Astrocyte (in vitro differentiated cells and primary cell): Measurements from ENCODE around the gene SPAG7. TPM values are rescaled to one million over a fixed set of nuclear protein-coding genes. Genes with fewer than 3 reads are reported as not detected.
A peak's percentile ranks its signal among the peaks of the same experiment; 100 is the strongest.

Experiments
- DNase-seq: peaks from one replicate; pipeline ENCODE4 v3.0.0-alpha.2; 2010; ENCODE audit warnings: low read depth
- FAIRE-seq: peaks from 2 replicates; lab custom pipeline; 2011; peaks lifted over from hg19 to GRCh38; lab: Jason Lieb, UNC
- H2AFZ ChIP-seq: 2 replicates; pipeline ENCODE4 v1.6.0; 2012; ENCODE audit warnings: low read depth, low read length, inconsistent platforms
- H3K27ac ChIP-seq: 2 replicates; pipeline ENCODE4 v1.5.1; 2011; ENCODE audit warnings: low read depth, low read length, inconsistent platforms
- H3K27me3 ChIP-seq: 2 replicates; pipeline ENCODE4 v1.6.0; 2011; ENCODE audit warnings: low read length, inconsistent platforms; ENCODE audit not compliant: insufficient read depth
- H3K36me3 ChIP-seq: 2 replicates; pipeline ENCODE4 v1.5.1; 2011; ENCODE audit warnings: low read length, inconsistent platforms; ENCODE audit not compliant: insufficient read depth
- H3K4me1 ChIP-seq: 2 replicates; pipeline ENCODE4 v1.5.1; 2011; ENCODE audit warnings: low read length, inconsistent platforms; ENCODE audit not compliant: insufficient read depth
- H3K4me2 ChIP-seq: 2 replicates; pipeline ENCODE4 v1.6.0; 2012; ENCODE audit warnings: low read length, inconsistent platforms
- H3K4me3 ChIP-seq: 2 replicates; pipeline ENCODE4 v1.5.1; 2011; ENCODE audit warnings: low read depth, mild to moderate bottlenecking, low read length, inconsistent platforms; ENCODE audit not compliant: insufficient read depth
- H3K79me2 ChIP-seq: 2 replicates; pipeline ENCODE4 v1.6.0; 2012; ENCODE audit warnings: mild to moderate bottlenecking, low read length, inconsistent platforms; ENCODE audit not compliant: insufficient read depth
- H3K9ac ChIP-seq: 2 replicates; pipeline ENCODE4 v1.6.0; 2012; ENCODE audit warnings: mild to moderate bottlenecking, low read length, inconsistent platforms
- H3K9me3 ChIP-seq: 2 replicates; pipeline ENCODE4 v1.5.1; 2012; ENCODE audit warnings: low read depth, mild to moderate bottlenecking, low read length, inconsistent platforms; ENCODE audit not compliant: insufficient read depth
- H4K20me1 ChIP-seq: 2 replicates; pipeline ENCODE4 v1.6.0; 2012; ENCODE audit warnings: low read length, inconsistent platforms; ENCODE audit not compliant: insufficient read depth
- H3K27ac Mint-ChIP-seq: one replicate; pipeline ENCODE4 v1.8.0; 2021; ENCODE audit warnings: mild to moderate bottlenecking, mixed read lengths; ENCODE audit not compliant: unreplicated experiment
- H3K27me3 Mint-ChIP-seq: one replicate; pipeline ENCODE4 v1.8.0; 2021; ENCODE audit warnings: low read depth, mixed read lengths; ENCODE audit not compliant: unreplicated experiment
- H3K36me3 Mint-ChIP-seq: one replicate; pipeline ENCODE4 v1.8.0; 2021; ENCODE audit warnings: low read depth, mixed read lengths; ENCODE audit not compliant: unreplicated experiment
- H3K4me1 Mint-ChIP-seq: one replicate; pipeline ENCODE4 v1.8.0; 2021; ENCODE audit warnings: low read depth, mixed read lengths; ENCODE audit not compliant: unreplicated experiment
- H3K4me3 Mint-ChIP-seq: one replicate; pipeline ENCODE4 v1.8.0; 2021; ENCODE audit warnings: mild to moderate bottlenecking, moderate library complexity, mixed read lengths; ENCODE audit not compliant: unreplicated experiment
- H3K9me3 Mint-ChIP-seq: one replicate; pipeline ENCODE4 v1.8.0; 2021; ENCODE audit warnings: mild to moderate bottlenecking, mixed read lengths; ENCODE audit not compliant: unreplicated experiment
- EZH2 ChIP-seq: IDR thresholded peaks from 2 replicates; pipeline ENCODE4 v1.6.1; 2012; ENCODE audit warnings: mild to moderate bottlenecking, low read length, inconsistent platforms; ENCODE audit not compliant: insufficient read depth
- total RNA-seq: library from RNA; stranded (reverse); gene quantifications from 2 replicates; pipeline ENCODE4 v1.2.1, GENCODE V29; 2021
- TF ChIP-seq, protein P1 (sequence below): IDR thresholded peaks from 2 replicates; pipeline ENCODE4 v1.5.1; 2011; ENCODE audit warnings: low read depth, mild to moderate bottlenecking, inconsistent platforms, low read length, moderate library complexity; ENCODE audit not compliant: insufficient read depth

SPAG7 gene
- total RNA-seq, 1 donor from 2014 or later = 60.9 TPM

DNA sequence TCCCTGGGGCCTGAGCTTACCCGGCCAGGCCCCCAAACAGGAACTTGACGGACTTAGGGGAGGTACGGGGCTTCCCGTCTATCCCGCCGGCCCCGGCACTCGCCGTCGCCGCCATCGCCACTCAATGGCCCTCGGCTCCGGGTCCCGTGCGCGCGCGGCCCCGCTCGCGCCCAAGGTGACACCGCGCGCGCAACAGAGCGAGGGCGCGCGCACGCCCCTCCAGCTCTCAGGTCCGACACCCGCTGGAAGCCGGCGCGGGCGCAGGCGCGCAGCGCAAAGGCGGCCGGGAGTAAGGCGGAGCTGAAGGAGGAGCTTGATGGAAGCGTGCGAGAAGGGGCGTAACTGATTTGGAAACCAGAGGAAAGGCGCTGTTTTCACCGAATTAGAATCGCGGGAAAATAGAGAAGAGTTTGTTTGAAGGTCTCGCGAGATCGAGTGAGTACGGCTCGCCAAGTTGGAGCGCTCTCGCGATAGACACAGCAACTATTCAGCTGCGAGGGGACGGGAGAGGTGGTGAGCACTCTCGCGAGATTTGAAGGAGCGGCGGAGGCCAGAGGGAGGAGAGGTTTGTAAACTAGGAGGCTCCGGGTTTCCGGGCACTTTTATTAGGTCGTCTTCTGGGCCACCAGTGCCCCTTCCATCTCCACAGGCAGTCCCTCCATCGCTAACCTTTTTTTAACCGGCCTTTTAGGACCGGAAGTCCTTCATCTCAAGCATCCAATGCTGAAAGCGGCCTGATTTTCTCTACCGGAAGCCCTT lies 27.6 kb downstream of the SPAG7 start, which contains the start of the genes RNF167 and SLC25A11:
Gene RNF167, plus strand, starts transcription at position 473 of the 759 bp plus-strand sequence. CDS start 642 bp downstream, outside the sequence.
Gene SLC25A11, minus strand, starts transcription at position 251 of the 759 bp plus-strand sequence. Its CDS starts 136 bp downstream, at position 115.
- Histone ChIP-seq H3K9me3 (no peaks in the 10 kb centered on the region), H3K27ac (peak within 1 kb of the TSS; percentile 96), H3K27me3 (no peaks in the 10 kb centered on the region), H2AFZ (peak within 1 kb of the TSS; percentile 81), H4K20me1 (peaks cover 37% of the 10 kb centered on the region), H3K79me2 (peaks cover 66% of the 10 kb centered on the region), H3K4me1 (peaks cover 28% of the 10 kb centered on the region), H3K4me3 (peak within 1 kb of the TSS; percentile 85), H3K9ac (peak within 1 kb of the TSS; percentile 97), H3K4me2 (peak within 1 kb of the TSS; percentile 97), H3K36me3 (peaks cover 25% of the 10 kb centered on the region)
- Mint-ChIP-seq H3K4me3 (peak within 1 kb of the TSS; percentile 95), H3K27ac (peak within 1 kb of the TSS; percentile 99), H3K36me3 (peaks cover 11% of the 10 kb centered on the region), H3K27me3 (no peaks in the 10 kb centered on the region), H3K9me3 (peaks cover 2% of the 10 kb centered on the region), H3K4me1 (peaks cover 29% of the 10 kb centered on the region)
- DNase-seq = peak; percentile 98
- TF ChIP-seq, protein P1, sequence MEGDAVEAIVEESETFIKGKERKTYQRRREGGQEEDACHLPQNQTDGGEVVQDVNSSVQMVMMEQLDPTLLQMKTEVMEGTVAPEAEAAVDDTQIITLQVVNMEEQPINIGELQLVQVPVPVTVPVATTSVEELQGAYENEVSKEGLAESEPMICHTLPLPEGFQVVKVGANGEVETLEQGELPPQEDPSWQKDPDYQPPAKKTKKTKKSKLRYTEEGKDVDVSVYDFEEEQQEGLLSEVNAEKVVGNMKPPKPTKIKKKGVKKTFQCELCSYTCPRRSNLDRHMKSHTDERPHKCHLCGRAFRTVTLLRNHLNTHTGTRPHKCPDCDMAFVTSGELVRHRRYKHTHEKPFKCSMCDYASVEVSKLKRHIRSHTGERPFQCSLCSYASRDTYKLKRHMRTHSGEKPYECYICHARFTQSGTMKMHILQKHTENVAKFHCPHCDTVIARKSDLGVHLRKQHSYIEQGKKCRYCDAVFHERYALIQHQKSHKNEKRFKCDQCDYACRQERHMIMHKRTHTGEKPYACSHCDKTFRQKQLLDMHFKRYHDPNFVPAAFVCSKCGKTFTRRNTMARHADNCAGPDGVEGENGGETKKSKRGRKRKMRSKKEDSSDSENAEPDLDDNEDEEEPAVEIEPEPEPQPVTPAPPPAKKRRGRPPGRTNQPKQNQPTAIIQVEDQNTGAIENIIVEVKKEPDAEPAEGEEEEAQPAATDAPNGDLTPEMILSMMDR = no peak
- no peak for TF ChIP-seq EZH2
- FAIRE-seq = peak; percentile 50

DNA sequence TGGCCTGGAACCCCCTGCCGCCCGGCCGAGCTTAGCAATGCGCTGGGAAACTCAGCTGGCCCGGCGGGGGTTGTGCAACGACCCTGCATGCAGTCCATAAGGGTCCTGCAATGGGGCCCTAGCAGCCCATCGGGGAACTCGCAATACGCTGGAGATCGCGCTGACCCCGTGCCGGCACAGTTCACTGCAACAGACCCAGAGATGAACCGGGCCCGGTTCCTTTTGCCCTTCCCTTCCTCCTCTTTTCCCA lies 28.1 kb downstream of the SPAG7 start:
- H3K27me3 Mint-ChIP-seq = no peaks in the 10 kb centered on the region
- H3K36me3 Mint-ChIP-seq = peaks cover 10% of the 10 kb centered on the region
- DNase-seq (no peak), FAIRE-seq (no peak)
- Histone ChIP-seq H2AFZ (peak overlapping the region; percentile 68), H3K27me3 (no peaks in the 10 kb centered on the region), H3K4me1 (peaks cover 23% of the 10 kb centered on the region), H3K36me3 (peaks cover 20% of the 10 kb centered on the region), H3K9me3 (no peaks in the 10 kb centered on the region), H3K27ac (peak overlapping the region; percentile 96), H3K4me3 (peak overlapping the region; percentile 85), H3K9ac (peak overlapping the region; percentile 97), H3K79me2 (peaks cover 61% of the 10 kb centered on the region), H4K20me1 (peaks cover 32% of the 10 kb centered on the region), H3K4me2 (peak overlapping the region; percentile 97)
- H3K4me3 Mint-ChIP-seq = peak overlapping the region; percentile 95
- peaks cover 26% of the 10 kb centered on the region for H3K4me1 Mint-ChIP-seq
- peaks cover 2% of the 10 kb centered on the region for H3K9me3 Mint-ChIP-seq
- H3K27ac Mint-ChIP-seq = peak overlapping the region; percentile 88
- TF ChIP-seq, protein P1 = no peak
- TF ChIP-seq EZH2 = no peak
